Osteoblast (primary cell): Measurements from ENCODE around the gene LMTK2. TPM values are rescaled to one million over a fixed set of nuclear protein-coding genes. Genes with fewer than 3 reads are reported as not detected.

ENCODE experiments used
- DNase-seq: peaks from one replicate; pipeline ENCODE4 v3.0.0; 2011; ENCODE audit warnings: low spot score, mixed read lengths; ENCODE audit not compliant: insufficient read length; ENCODE audit errors: missing footprints
- H2AFZ ChIP-seq: 2 replicates; pipeline ENCODE4 v1.6.0; 2011; ENCODE audit warnings: mild to moderate bottlenecking, low read length
- H3K27ac ChIP-seq: 2 replicates; pipeline ENCODE4 v1.5.1; 2011; ENCODE audit warnings: mild to moderate bottlenecking, low read depth, low read length, moderate library complexity
- H3K27me3 ChIP-seq: 2 replicates; pipeline ENCODE4 v1.6.0; 2012; ENCODE audit warnings: mild to moderate bottlenecking, control low read depth, inconsistent platforms, low read length, moderate library complexity; ENCODE audit not compliant: insufficient read depth
- H3K36me3 ChIP-seq: 2 replicates; pipeline ENCODE4 v1.5.1; 2011; ENCODE audit warnings: mild to moderate bottlenecking, low read length, control low read depth, moderate library complexity; ENCODE audit not compliant: insufficient read depth
- H3K4me1 ChIP-seq: 2 replicates; pipeline ENCODE4 v1.5.1; 2011; ENCODE audit warnings: mild to moderate bottlenecking, low read length, control low read depth, moderate library complexity; ENCODE audit not compliant: insufficient read depth
- H3K4me2 ChIP-seq: 2 replicates; pipeline ENCODE4 v1.6.0; 2011; ENCODE audit warnings: mild to moderate bottlenecking, low read length; ENCODE audit not compliant: insufficient read depth
- H3K4me3 ChIP-seq: fragments of 200-600 bp; sonication (generic); 3 replicates; pipeline ENCODE4 v1.5.1; 2012; ENCODE audit warnings: mild to moderate bottlenecking, low read length, inconsistent platforms; ENCODE audit not compliant: insufficient read depth
- H3K79me2 ChIP-seq: 2 replicates; pipeline ENCODE4 v1.6.0; 2012; ENCODE audit warnings: mild to moderate bottlenecking, low read length, control low read depth, inconsistent platforms; ENCODE audit not compliant: insufficient read depth
- H3K9me3 ChIP-seq: 2 replicates; pipeline ENCODE4 v1.5.1; 2011; ENCODE audit warnings: low read depth, low read length, control low read depth
- H4K20me1 ChIP-seq: 2 replicates; pipeline ENCODE4 v1.6.0; 2012; ENCODE audit warnings: mild to moderate bottlenecking, low read length, control low read depth; ENCODE audit not compliant: insufficient read depth
- total RNA-seq: library from RNA; depleted of rRNA; stranded (reverse); fragments of >200 nt; gene quantifications from 2 replicates; pipeline ENCODE4 v1.2.3, GENCODE V29; 2012
- TF ChIP-seq, protein P1 (sequence below): IDR thresholded peaks from 2 replicates; pipeline ENCODE4 v1.5.1; 2011; ENCODE audit warnings: mild to moderate bottlenecking, low read depth, low read length, moderate library complexity; ENCODE audit errors: extremely low read depth

Gene LMTK2
- total RNA-seq, 1 donor: 14.1 TPM

DNA sequence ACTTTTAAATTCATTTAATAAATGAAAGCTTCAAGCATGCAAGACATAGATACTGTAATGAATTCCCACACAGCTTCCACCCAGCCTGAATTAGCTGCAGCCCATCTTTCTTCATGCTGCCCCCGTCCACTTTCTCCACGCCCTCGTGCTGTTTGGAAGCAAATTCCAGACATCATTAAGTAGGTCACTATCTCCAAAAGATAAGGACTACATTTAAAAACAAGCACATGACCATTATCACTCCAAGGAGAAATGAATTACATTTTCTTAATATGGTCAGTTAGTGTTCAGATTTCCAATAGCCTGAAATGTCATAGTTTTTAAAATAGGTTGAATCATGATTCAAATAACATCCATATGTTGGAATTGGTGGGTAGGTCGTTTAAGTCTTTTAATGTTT, 24.3 kb downstream of the LMTK2 start:
- DNase-seq: no peak

DNA sequence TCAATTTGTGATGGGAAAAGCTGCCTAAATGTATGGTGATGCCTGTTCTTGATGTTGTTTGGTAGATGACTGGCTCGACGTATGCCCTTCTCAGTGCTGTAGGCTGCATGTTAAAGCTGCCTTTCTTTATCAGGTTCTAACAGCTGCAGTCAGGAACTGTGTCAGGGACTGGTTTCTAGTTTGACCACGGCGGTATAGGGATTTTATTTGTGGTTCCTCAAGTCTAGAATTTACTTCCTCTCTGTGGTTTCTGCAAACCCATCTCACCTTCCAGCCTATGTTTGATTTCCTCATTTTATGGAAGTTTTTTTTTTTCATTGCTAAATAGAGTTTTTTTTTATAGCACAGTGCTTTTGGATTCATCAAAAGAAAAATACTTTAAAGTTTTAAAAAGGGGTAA, 26.5 kb downstream of the LMTK2 start:
- H4K20me1 ChIP-seq: peaks cover 7% of the 10 kb centered on the region

More for the DNA sequence above, 24.3 kb downstream of the LMTK2 start:
- Histone ChIP-seq H3K79me2 (peaks cover 41% of the 10 kb centered on the region), H3K36me3 (no peaks in the 10 kb centered on the region), H2AFZ (no peak overlapping the region), H3K4me2 (peak overlapping the region; percentile 72), H3K27ac (peak overlapping the region; percentile 81), H3K4me1 (peaks cover 18% of the 10 kb centered on the region), H3K27me3 (no peaks in the 10 kb centered on the region), H3K4me3 (no peak overlapping the region), H3K9me3 (no peaks in the 10 kb centered on the region), H4K20me1 (peaks cover 9% of the 10 kb centered on the region)
- TF ChIP-seq, protein P1, sequence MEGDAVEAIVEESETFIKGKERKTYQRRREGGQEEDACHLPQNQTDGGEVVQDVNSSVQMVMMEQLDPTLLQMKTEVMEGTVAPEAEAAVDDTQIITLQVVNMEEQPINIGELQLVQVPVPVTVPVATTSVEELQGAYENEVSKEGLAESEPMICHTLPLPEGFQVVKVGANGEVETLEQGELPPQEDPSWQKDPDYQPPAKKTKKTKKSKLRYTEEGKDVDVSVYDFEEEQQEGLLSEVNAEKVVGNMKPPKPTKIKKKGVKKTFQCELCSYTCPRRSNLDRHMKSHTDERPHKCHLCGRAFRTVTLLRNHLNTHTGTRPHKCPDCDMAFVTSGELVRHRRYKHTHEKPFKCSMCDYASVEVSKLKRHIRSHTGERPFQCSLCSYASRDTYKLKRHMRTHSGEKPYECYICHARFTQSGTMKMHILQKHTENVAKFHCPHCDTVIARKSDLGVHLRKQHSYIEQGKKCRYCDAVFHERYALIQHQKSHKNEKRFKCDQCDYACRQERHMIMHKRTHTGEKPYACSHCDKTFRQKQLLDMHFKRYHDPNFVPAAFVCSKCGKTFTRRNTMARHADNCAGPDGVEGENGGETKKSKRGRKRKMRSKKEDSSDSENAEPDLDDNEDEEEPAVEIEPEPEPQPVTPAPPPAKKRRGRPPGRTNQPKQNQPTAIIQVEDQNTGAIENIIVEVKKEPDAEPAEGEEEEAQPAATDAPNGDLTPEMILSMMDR: no peak

DNA sequence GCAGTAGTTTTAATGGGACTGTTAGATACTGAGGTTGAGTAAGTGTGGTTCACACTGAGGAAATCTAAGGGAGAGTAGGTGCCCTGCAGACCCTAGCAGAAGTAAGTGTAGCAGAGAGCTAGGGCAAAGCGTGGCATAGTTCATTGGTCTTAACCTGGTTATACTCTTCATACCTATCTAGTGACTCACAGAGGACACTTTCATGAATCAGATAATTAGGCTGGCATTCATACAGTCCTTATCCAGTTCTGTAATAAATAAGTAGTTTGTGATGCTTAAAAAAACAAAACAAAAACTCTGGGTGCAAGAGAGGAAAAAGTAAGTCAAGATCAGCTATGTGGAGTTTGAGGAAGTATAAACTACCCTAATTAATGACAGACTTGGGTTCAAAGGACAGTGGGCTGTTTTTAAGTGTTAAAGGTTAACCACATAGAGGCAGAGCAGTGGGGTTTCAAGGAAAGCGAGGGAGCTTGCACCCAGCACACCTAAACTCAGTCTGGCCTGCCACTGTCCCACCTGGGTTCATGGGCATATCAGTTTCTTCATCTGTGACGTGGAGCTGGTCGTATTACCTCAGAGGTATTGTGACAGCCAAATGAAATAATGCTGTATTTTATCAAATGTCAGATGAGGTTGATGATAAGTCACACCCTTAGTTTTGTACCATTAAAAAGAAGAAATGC, 27.1 kb downstream of the LMTK2 start:
- H3K27me3 ChIP-seq: no peaks in the 10 kb centered on the region
- peaks cover under 1% of the 10 kb centered on the region for H3K36me3 ChIP-seq
- no peaks in the 10 kb centered on the region for H3K9me3 ChIP-seq
- no peak overlapping the region for H3K4me2 ChIP-seq
- H3K27ac ChIP-seq: no peak overlapping the region
- H4K20me1 ChIP-seq: peaks cover 7% of the 10 kb centered on the region
- TF ChIP-seq, protein P1: no peak
- no peak overlapping the region for H3K4me3 ChIP-seq
- DNase-seq: peak; percentile 44
- peaks cover 31% of the 10 kb centered on the region for H3K79me2 ChIP-seq
- H3K4me1 ChIP-seq: peaks cover 18% of the 10 kb centered on the region
- H2AFZ ChIP-seq: no peak overlapping the region

More for the DNA sequence above, 26.5 kb downstream of the LMTK2 start:
- no peak overlapping the region for H3K27ac ChIP-seq
- TF ChIP-seq, protein P1: no peak
- no peak overlapping the region for H3K4me3 ChIP-seq
- H3K4me1 ChIP-seq: peaks cover 18% of the 10 kb centered on the region
- peaks cover 35% of the 10 kb centered on the region for H3K79me2 ChIP-seq
- no peaks in the 10 kb centered on the region for H3K27me3 ChIP-seq
- no peaks in the 10 kb centered on the region for H3K36me3 ChIP-seq
- DNase-seq: no peak
- H3K4me2 ChIP-seq: no peak overlapping the region
- H2AFZ ChIP-seq: no peak overlapping the region
- no peaks in the 10 kb centered on the region for H3K9me3 ChIP-seq

DNA sequence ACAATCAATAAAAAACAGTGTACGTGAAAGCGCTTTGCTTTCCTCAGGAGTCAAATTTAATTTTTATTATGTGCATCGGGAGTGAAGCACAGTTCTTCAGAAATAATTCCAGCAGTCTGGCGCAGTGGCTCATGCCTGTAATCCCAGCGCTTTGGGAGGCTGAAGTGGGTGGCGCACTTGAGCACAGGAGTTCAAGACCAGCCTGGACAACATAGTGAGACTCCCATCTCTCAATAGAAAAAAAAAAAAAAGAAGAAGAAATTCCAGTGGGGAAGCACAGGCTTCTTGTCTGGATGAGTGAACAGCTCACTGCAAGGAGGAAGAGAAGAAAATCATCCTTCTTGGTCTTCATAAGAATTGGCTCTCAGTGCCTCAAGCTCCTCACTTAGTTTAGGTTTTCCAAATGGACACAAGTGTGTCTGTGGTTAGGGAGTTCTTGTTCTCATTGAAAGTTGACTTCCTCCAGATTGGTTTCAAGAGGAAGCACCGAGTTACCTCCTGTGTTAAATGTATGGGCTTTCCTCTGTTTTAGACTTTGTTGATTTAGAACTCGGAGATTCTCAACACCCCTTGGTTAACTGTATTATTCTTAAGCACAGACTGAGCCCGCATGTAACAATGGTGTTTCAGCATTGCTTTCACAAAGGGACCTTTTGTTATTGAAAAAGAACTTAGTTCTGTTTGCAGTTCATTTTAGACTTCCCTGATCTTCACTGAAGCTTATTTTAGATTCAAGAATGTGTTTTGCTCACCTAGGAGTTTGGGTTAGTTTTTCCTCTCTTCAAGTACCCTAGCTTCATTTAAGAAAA, 28.0 kb downstream of the LMTK2 start:
- H3K79me2 ChIP-seq: peaks cover 28% of the 10 kb centered on the region
- peaks cover 3% of the 10 kb centered on the region for H3K36me3 ChIP-seq
- no peak overlapping the region for H3K4me3 ChIP-seq
- no peak overlapping the region for H3K27ac ChIP-seq
- no peak overlapping the region for H3K4me2 ChIP-seq
- H3K27me3 ChIP-seq: no peaks in the 10 kb centered on the region
- DNase-seq: no peak
- H4K20me1 ChIP-seq: peaks cover 7% of the 10 kb centered on the region
- H2AFZ ChIP-seq: no peak overlapping the region
- no peaks in the 10 kb centered on the region for H3K9me3 ChIP-seq
- peaks cover 18% of the 10 kb centered on the region for H3K4me1 ChIP-seq
- TF ChIP-seq, protein P1: no peak
